ENCODE results near the gene ELL2. TPM values are rescaled to one million over a fixed set of nuclear protein-coding genes. Genes with fewer than 3 reads are reported as not detected.
"Not testable (repeated sequence)": the region's sequence is repeated elsewhere in the genome, so short reads cannot be mapped to it uniquely, and the experiment has no call there.

The ELL2 gene
- total RNA-seq, 1 donor from 2014 or later = 52.8 TPM

DNA sequence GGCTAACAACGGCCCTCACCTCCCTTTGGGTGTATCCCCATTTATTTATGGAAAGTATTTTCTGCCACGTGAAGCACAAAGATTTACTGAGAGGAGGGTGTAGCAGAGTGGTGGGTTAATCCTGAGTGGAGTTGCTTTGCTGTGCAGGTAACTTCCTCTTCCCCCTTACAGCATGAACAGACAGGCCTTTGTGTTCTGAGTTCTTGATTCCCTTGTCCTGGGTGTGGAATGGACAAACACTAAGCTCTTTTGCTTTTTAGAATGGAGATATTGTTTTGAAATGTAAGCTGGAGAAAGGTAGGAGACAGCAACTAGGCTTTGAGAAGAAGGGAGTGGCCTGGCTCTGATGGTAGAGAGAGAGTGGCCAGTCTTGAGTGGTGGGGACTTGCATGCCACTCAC, 122.0 kb downstream of the ELL2 start:
- DNase-seq (ENCODE audit: low read depth) = no peak
- TF ChIP-seq, protein P1, sequence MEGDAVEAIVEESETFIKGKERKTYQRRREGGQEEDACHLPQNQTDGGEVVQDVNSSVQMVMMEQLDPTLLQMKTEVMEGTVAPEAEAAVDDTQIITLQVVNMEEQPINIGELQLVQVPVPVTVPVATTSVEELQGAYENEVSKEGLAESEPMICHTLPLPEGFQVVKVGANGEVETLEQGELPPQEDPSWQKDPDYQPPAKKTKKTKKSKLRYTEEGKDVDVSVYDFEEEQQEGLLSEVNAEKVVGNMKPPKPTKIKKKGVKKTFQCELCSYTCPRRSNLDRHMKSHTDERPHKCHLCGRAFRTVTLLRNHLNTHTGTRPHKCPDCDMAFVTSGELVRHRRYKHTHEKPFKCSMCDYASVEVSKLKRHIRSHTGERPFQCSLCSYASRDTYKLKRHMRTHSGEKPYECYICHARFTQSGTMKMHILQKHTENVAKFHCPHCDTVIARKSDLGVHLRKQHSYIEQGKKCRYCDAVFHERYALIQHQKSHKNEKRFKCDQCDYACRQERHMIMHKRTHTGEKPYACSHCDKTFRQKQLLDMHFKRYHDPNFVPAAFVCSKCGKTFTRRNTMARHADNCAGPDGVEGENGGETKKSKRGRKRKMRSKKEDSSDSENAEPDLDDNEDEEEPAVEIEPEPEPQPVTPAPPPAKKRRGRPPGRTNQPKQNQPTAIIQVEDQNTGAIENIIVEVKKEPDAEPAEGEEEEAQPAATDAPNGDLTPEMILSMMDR (conservative IDR thresholded peaks at IDR 0.05; ENCODE audit: low read depth, low read length) = no peak

GRCh38 chr5:95838556-95838955, 123.1 kb downstream of the ELL2 start:
- TF ChIP-seq, protein P1 (conservative IDR thresholded peaks at IDR 0.05; ENCODE audit: low read depth, low read length) = no peak
- no peak overlapping the region for H3K4me3 ChIP-seq (ENCODE audit: low read depth, low read length)
- DNase-seq (ENCODE audit: low read depth) = no peak

More for the DNA sequence above, 122.0 kb downstream of the ELL2 start:
- H3K4me3 ChIP-seq (ENCODE audit: low read depth, low read length) = no peak overlapping the region

GRCh38 chr5:95838001-95838520, 123.6 kb downstream of the ELL2 start:
- TF ChIP-seq, protein P1 (conservative IDR thresholded peaks at IDR 0.05; ENCODE audit: low read depth, low read length) = no peak
- no peak overlapping the region for H3K4me3 ChIP-seq (ENCODE audit: low read depth, low read length)
- DNase-seq (ENCODE audit: low read depth) = no peak

GRCh38 chr5:95837492-95837891, 124.2 kb downstream of the ELL2 start:
- no peak for DNase-seq (ENCODE audit: low read depth)
- TF ChIP-seq, protein P1 (conservative IDR thresholded peaks at IDR 0.05; ENCODE audit: low read depth, low read length) = no peak

DNA sequence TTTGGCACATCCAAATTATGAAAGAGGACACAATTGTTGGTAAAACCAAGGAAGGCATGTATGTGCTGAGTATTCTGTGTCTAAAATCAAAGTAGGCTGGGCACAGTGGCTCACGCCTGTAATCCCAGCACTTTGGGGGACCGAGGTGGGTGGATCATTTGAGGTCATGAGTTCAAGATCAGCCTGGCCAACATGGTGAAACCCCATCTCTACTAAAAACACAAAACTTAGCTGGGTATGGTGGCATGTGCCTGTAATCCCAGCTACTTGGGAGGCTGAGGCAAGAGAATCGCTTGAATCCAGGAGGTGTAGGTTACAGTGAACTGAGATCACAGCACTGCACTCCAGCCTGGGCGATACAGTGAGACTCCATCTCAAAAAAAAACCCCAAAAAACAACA, 124.7 kb downstream of the ELL2 start:
- not testable (repeated sequence) for DNase-seq (ENCODE audit: low read depth); H3K4me3 ChIP-seq (ENCODE audit: low read depth, low read length)

More at GRCh38 chr5:95837492-95837891, 124.2 kb downstream of the ELL2 start:
- H3K4me3 ChIP-seq (ENCODE audit: low read depth, low read length) = no peak overlapping the region

- no peak overlapping the region for H3K4me3 ChIP-seq (ENCODE audit: low read depth, low read length)
- TF ChIP-seq, protein P1 (conservative IDR thresholded peaks at IDR 0.05; ENCODE audit: low read depth, low read length) = no peak
- no peak for DNase-seq (ENCODE audit: low read depth)
Observed at GRCh38 chr5:95836544-95836943, 125.1 kb downstream of the ELL2 start.

- peak overlapping the region; percentile 53 for H3K4me3 ChIP-seq (ENCODE audit: low read depth, low read length)
- TF ChIP-seq, protein P1 (conservative IDR thresholded peaks at IDR 0.05; ENCODE audit: low read depth, low read length) = no peak
- no peak for DNase-seq (ENCODE audit: low read depth)
Observed at GRCh38 chr5:95835682-95836385, 125.8 kb downstream of the ELL2 start.

Other genes with a start within 250 kb of the ELL2 start
- gene RHOBTB3, start 230.5 kb downstream of the ELL2 start, total RNA-seq = 39.9 and 86.4 TPM in 2 replicates
- 147 and 181 TPM in 2 replicates for gene GLRX, start 139.1 kb downstream of the ELL2 start, total RNA-seq